Cardiac muscle cell (in vitro differentiated cells and primary cell): ENCODE data around the gene ACY1. TPM values are rescaled to one million over a fixed set of nuclear protein-coding genes. Genes with fewer than 3 reads are reported as not detected.

Experiments
- DNase-seq, 2 donors: peaks; one replicate each; pipeline versions ENCODE4 v3.0.0 to v3.0.0-alpha.2; 2010 to 2017; ENCODE audit warnings: low read depth in 1 of 2, low spot score in 1 of 2
- H3K27ac ChIP-seq: fragments of 200-600 bp; sonication (generic); 2 replicates; pipeline ENCODE4 v1.5.1; 2016
- H3K27me3 ChIP-seq: fragments of 200-600 bp; sonication (generic); 2 replicates; pipeline ENCODE4 v1.6.0; 2016; ENCODE audit warnings: control low read depth
- H3K36me3 ChIP-seq: fragments of 200-600 bp; sonication (generic); 2 replicates; pipeline ENCODE4 v1.5.1; 2016; ENCODE audit warnings: control low read depth
- H3K4me1 ChIP-seq: fragments of 200-600 bp; sonication (generic); 2 replicates; pipeline ENCODE4 v1.8.1; 2017; ENCODE audit warnings: low read depth, mild to moderate bottlenecking, mixed run types
- H3K4me3 ChIP-seq: fragments of 200-600 bp; sonication (generic); 2 replicates; pipeline ENCODE4 v1.5.1; 2016; ENCODE audit warnings: mild to moderate bottlenecking
- H3K9me3 ChIP-seq: fragments of 200-600 bp; sonication (generic); 2 replicates; pipeline ENCODE4 v1.5.1; 2017; ENCODE audit warnings: low read depth, mild to moderate bottlenecking, control low read depth
- CTCF ChIP-seq: IDR thresholded peaks from 2 replicates; pipeline ENCODE4 v1.5.1; 2012; ENCODE audit warnings: low read depth, mild to moderate bottlenecking, low read length
- polyA plus RNA-seq: library from polyadenylated mRNA; unstranded; fragments of >200 nt; fragmentation: Nextera tagmentation; extraction: Ambion mirVana; gene quantifications from 2 replicates; pipeline ENCODE4 v1.2.1, GENCODE V29; 2016
- total RNA-seq: library from RNA; depleted of rRNA; stranded (reverse); fragments of >200 nt; gene quantifications from 2 replicates; pipeline ENCODE4 v1.2.3, GENCODE V29; 2016

Gene ACY1
- total and polyA plus RNA-seq, 2 experiments from 2014 or later, result 87.7 to 125 TPM

GRCh38 chr3:52020796-52021195, 37.5 kb downstream of the ACY1 start:
- Histone ChIP-seq H3K4me1 (peaks cover 87% of the 10 kb centered on the region), H3K27ac (peak overlapping the region; percentile 98), H3K36me3 (no peaks in the 10 kb centered on the region), H3K9me3 (no peaks in the 10 kb centered on the region), H3K27me3 (no peaks in the 10 kb centered on the region), H3K4me3 (no peak overlapping the region)
- DNase-seq, result no peak
- TF ChIP-seq CTCF, result no peak

GRCh38 chr3:52021489-52022268, 38.3 kb downstream of the ACY1 start:
- no peaks in the 10 kb centered on the region for H3K27me3 ChIP-seq
- H3K27ac ChIP-seq, result peak overlapping the region; percentile 98
- TF ChIP-seq CTCF, result no peak
- H3K4me3 ChIP-seq, result no peak overlapping the region
- H3K9me3 ChIP-seq, result no peaks in the 10 kb centered on the region
- peaks cover 85% of the 10 kb centered on the region for H3K4me1 ChIP-seq
- H3K36me3 ChIP-seq, result no peaks in the 10 kb centered on the region
- DNase-seq, result peak in 1 of 2 donors; percentile 84

GRCh38 chr3:52022323-52023100, 39.2 kb downstream of the ACY1 start:
- Histone ChIP-seq H3K9me3 (no peaks in the 10 kb centered on the region), H3K4me3 (no peak overlapping the region), H3K27ac (peak overlapping the region; percentile 98), H3K36me3 (no peaks in the 10 kb centered on the region), H3K4me1 (peaks cover 76% of the 10 kb centered on the region), H3K27me3 (no peaks in the 10 kb centered on the region)
- TF ChIP-seq CTCF, result no peak
- peak in 1 of 2 donors; percentile 57 for DNase-seq

GRCh38 chr3:52023101-52023770, 39.9 kb downstream of the ACY1 start:
- Histone ChIP-seq H3K4me1 (peaks cover 74% of the 10 kb centered on the region), H3K27ac (peak overlapping the region; percentile 98), H3K4me3 (no peak overlapping the region), H3K9me3 (no peaks in the 10 kb centered on the region), H3K36me3 (no peaks in the 10 kb centered on the region), H3K27me3 (no peaks in the 10 kb centered on the region)
- TF ChIP-seq CTCF, result no peak
- no peak for DNase-seq

- Histone ChIP-seq H3K4me3 (no peak overlapping the region), H3K4me1 (peaks cover 72% of the 10 kb centered on the region), H3K27ac (peak overlapping the region; percentile 98), H3K27me3 (no peaks in the 10 kb centered on the region), H3K36me3 (no peaks in the 10 kb centered on the region), H3K9me3 (no peaks in the 10 kb centered on the region)
- no peak for DNase-seq
- no peak for TF ChIP-seq CTCF
These were observed 40.8 kb downstream of the ACY1 start for GRCh38 chr3:52023860-52024764.
